ENCODE data around the gene COL9A3.

The COL9A3 gene

DNA sequence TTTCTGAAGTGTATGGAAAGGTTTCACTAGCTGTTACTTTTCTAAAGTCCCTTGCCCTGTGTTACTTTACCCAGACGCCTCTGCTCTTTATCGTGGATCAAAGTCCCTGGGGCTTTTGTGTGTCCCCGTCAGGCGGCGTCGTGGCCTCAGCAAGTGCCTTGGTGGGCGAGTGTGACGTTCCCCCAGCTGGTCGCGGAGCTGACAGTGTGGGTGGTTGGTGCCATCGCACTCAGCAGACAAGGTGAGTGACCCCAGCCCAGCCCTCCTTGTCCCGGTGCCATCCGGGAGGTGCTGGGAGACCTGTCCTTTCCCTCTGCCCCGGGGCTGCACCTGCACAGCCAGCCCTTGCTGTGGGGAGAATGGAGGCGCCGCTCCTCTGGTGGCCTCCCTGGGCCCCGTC lies 72.1 kb downstream of the COL9A3 start:
- TF ChIP-seq, protein P1, sequence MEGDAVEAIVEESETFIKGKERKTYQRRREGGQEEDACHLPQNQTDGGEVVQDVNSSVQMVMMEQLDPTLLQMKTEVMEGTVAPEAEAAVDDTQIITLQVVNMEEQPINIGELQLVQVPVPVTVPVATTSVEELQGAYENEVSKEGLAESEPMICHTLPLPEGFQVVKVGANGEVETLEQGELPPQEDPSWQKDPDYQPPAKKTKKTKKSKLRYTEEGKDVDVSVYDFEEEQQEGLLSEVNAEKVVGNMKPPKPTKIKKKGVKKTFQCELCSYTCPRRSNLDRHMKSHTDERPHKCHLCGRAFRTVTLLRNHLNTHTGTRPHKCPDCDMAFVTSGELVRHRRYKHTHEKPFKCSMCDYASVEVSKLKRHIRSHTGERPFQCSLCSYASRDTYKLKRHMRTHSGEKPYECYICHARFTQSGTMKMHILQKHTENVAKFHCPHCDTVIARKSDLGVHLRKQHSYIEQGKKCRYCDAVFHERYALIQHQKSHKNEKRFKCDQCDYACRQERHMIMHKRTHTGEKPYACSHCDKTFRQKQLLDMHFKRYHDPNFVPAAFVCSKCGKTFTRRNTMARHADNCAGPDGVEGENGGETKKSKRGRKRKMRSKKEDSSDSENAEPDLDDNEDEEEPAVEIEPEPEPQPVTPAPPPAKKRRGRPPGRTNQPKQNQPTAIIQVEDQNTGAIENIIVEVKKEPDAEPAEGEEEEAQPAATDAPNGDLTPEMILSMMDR (IDR thresholded peaks at IDR 0.05; ENCODE audit: low read depth, low read length): no peak
- no peak for DNase-seq (ENCODE audit: extremely low read depth, low read depth)

DNA sequence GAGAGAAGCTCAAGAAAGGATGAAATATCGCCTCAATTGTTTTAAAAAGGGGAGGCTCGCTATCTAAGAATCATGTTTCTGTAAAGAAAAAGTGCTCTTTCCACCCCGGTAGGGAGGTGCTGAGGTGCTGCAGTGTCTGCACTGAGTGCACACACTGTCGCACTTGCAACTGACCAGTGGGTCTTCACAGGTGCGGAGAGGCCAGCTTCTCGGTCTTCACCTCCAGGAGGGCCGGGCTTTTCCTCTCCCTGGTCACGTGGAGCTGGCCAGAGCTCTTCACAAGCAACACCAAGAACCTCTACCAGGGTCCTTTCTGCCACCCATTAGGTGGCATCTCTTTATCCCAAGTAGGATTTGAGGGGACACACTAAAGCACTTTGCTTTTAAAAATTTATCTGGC lies 72.6 kb downstream of the COL9A3 start:
- no peak for DNase-seq (ENCODE audit: extremely low read depth, low read depth)
- TF ChIP-seq, protein P1 (IDR thresholded peaks at IDR 0.05; ENCODE audit: low read depth, low read length): no peak

DNA sequence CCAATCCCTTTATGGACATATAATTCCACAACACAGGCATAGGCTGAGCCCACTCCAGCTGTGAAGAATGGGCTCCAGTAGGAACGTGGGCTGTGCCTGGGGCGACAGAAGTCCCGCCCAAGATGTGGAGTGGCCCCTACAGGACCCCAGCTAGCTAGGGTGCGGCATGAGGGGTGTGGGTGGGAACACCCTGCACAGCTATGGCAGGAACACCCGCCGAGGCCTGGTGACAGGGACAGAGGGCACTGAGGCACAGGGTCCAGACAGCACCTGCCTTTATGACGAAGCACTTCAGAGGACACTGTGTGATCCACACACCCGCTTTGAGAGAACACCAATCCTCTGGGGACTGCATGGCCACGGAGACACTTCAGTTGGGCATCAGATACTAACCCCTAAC lies 73.0 kb downstream of the COL9A3 start:
- TF ChIP-seq, protein P1 (IDR thresholded peaks at IDR 0.05; ENCODE audit: low read depth, low read length): no peak
- no peak for DNase-seq (ENCODE audit: extremely low read depth, low read depth)

DNA sequence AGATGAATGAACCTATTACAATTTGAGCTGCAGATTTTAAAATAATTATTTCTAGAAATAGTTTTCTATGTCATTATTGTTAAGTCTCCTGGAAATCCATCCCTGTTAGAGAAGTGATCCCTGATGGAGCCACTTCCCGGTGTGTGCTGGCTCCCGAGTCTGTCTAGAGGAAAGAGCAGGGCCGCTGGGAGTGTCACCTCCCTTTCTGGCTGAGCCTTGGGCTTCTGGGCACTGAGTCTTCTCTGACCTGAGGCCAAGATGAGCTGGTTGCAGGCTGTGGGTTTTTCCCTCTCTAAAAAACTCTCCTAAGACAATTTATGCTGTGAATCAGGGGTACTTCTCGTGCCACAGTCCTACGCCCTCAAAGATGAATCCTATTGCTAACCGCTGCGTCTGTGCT lies 73.6 kb downstream of the COL9A3 start:
- DNase-seq (ENCODE audit: extremely low read depth, low read depth): no peak
- TF ChIP-seq, protein P1 (IDR thresholded peaks at IDR 0.05; ENCODE audit: low read depth, low read length): no peak
